OCI-LY7 (cell line): ENCODE results near the gene SLN. TPM values are rescaled to one million over a fixed set of nuclear protein-coding genes. Genes with fewer than 3 reads are reported as not detected.

Experiments used
- BruUV-seq: library from RNA; stranded (reverse); fragments of 400-500 nt; replicated peaks from 2 replicates; lab custom pipeline; 2021; lab: Mats Ljungman, UMichigan
- CTCF ChIA-PET: fragments of 300-600 bp; sonication (Branson Sonifier 250); formaldehyde crosslinking; loops from one replicate; lab custom pipeline; 2022; ENCODE audit warnings: antibody characterized with exemption; ENCODE audit not compliant: unreplicated experiment; lab: Charles Lee
- POLR2A ChIA-PET: fragments of 300-600 bp; sonication (Branson Sonifier 250); formaldehyde crosslinking; loops from one replicate; lab custom pipeline; 2022; ENCODE audit warnings: antibody characterized with exemption; lab: Charles Lee
- DNase-seq: peaks from one replicate; pipeline ENCODE4 v3.0.0-alpha.2; 2015; ENCODE audit warnings: low spot score
- H2AFZ ChIP-seq: fragments of 200-600 bp; sonication (generic), shearing (Covaris generic); 2 replicates; pipeline ENCODE4 v1.6.1; 2014; ENCODE audit warnings: mild to moderate bottlenecking, antibody characterized with exemption, low read length, moderate library complexity
- H3K27ac ChIP-seq: fragments of 200-600 bp; sonication (generic); 2 replicates; pipeline ENCODE4 v1.5.1; 2014; ENCODE audit warnings: mixed run types, low read depth, mild to moderate bottlenecking, moderate library complexity, low read length, inconsistent platforms; ENCODE audit not compliant: poor library complexity, severe bottlenecking
- H3K36me3 ChIP-seq: fragments of 200-600 bp; sonication (generic); 2 replicates; pipeline ENCODE4 v1.6.1; 2014; ENCODE audit warnings: mild to moderate bottlenecking, antibody characterized with exemption, low read length, moderate library complexity, mixed read lengths; ENCODE audit not compliant: insufficient read depth
- H3K4me1 ChIP-seq: fragments of 200-600 bp; sonication (generic); 2 replicates; pipeline ENCODE4 v1.5.1; 2014; ENCODE audit warnings: mild to moderate bottlenecking, low read length; ENCODE audit not compliant: insufficient read depth, poor library complexity, severe bottlenecking
- H3K4me2 ChIP-seq: fragments of 200-600 bp; sonication (generic); 2 replicates; pipeline ENCODE4 v1.6.1; 2014; ENCODE audit warnings: mild to moderate bottlenecking, low read length
- H3K4me3 ChIP-seq: fragments of 200-600 bp; sonication (generic); 2 replicates; pipeline ENCODE4 v1.5.1; 2014; ENCODE audit warnings: mild to moderate bottlenecking, low read depth, low read length; ENCODE audit not compliant: poor library complexity, severe bottlenecking
- H3K79me2 ChIP-seq: fragments of 200-600 bp; sonication (generic); 2 replicates; pipeline ENCODE4 v1.6.1; 2016; ENCODE audit warnings: low read depth, mild to moderate bottlenecking, low read length, moderate library complexity, mixed read lengths; ENCODE audit not compliant: insufficient read depth
- H3K9me2 ChIP-seq: fragments of 200-600 bp; sonication (generic); 2 replicates; pipeline ENCODE4 v1.6.1; 2016; ENCODE audit warnings: mild to moderate bottlenecking, low read length, mixed read lengths; ENCODE audit not compliant: insufficient read depth
- H3K9me3 ChIP-seq: fragments of 200-600 bp; sonication (generic); 2 replicates; pipeline ENCODE4 v1.6.1; 2014; ENCODE audit warnings: mild to moderate bottlenecking, mixed run types, low read length, mixed read lengths
- H4K20me1 ChIP-seq: fragments of 200-600 bp; sonication (generic); 2 replicates; pipeline ENCODE4 v1.6.1; 2014; ENCODE audit warnings: mild to moderate bottlenecking, antibody characterized with exemption, low read length, moderate library complexity, mixed read lengths; ENCODE audit not compliant: insufficient read depth
- CTCF ChIP-seq: fragments of 200-600 bp; sonication (generic); conservative IDR thresholded peaks from 2 replicates; pipeline ENCODE4 v1.5.1; 2014; ENCODE audit warnings: mild to moderate bottlenecking, antibody characterized with exemption, low read length, moderate library complexity, mixed read lengths
- EZH2phosphoT487 ChIP-seq: fragments of 200-600 bp; sonication (generic); IDR thresholded peaks from 2 replicates; pipeline ENCODE4 v1.6.1; 2018; ENCODE audit warnings: low read depth, borderline replicate concordance, mild to moderate bottlenecking, mixed run types, antibody characterized with exemption, low read length, moderate library complexity, mixed read lengths
- intact Hi-C: fragments of 100-400 bp; cut with micrococcal nuclease; formaldehyde crosslinking; loops from one replicate; pipeline ENCODE4 v1.10.0; 2022; ENCODE audit not compliant: unreplicated experiment
- total RNA-seq, 2 experiments: library from RNA; depleted of rRNA in 1 of 2; stranded (reverse); fragments of >200 nt in 1 of 2; shearing (Covaris generic) in 1 of 2; gene quantifications; 2 replicates each; pipeline ENCODE4 v1.2.3, GENCODE V29; 2014 to 2022

SLN gene
- total RNA-seq, 2 experiments from 2014 or later = not detected

GRCh38 chr11:107732689-107733051 is 20.8 kb upstream of the SLN start:
- CTCF ChIA-PET = no interaction called here
- Histone ChIP-seq H3K4me2 (no peak overlapping the region), H3K27ac (no peak overlapping the region), H2AFZ (no peak overlapping the region), H3K9me2 (no peaks in the 10 kb centered on the region), H3K36me3 (no peaks in the 10 kb centered on the region), H3K4me3 (no peak overlapping the region), H4K20me1 (no peaks in the 10 kb centered on the region), H3K9me3 (no peaks in the 10 kb centered on the region), H3K79me2 (no peaks in the 10 kb centered on the region), H3K4me1 (no peaks in the 10 kb centered on the region)
- no TSS peak for BruUV-seq
- POLR2A ChIA-PET = no interaction called here
- intact Hi-C loops = no loop called here
- TF ChIP-seq EZH2phosphoT487 (no peak), CTCF (no peak)
- DNase-seq = no peak

GRCh38 chr11:107731941-107732688 is 20.3 kb upstream of the SLN start:
- ChIA-PET CTCF (interaction anchor here (0.5 kb wide), 1 partner anchor 176 kb away, joined by 3 read pairs; no protein-coding TSS in a partner anchor), POLR2A (interaction anchor here (0.7 to 1.4 kb wide), 3 partner anchors 8 to 200 kb away, joined by 3 to 5 read pairs (median 3); no protein-coding TSS in a partner anchor)
- intact Hi-C loops = no loop called here
- H3K27ac ChIP-seq = no peak overlapping the region
- H4K20me1 ChIP-seq = no peaks in the 10 kb centered on the region
- BruUV-seq = no TSS peak
- H2AFZ ChIP-seq = no peak overlapping the region
- no peaks in the 10 kb centered on the region for H3K79me2 ChIP-seq
- no peak overlapping the region for H3K4me2 ChIP-seq
- H3K9me3 ChIP-seq = no peaks in the 10 kb centered on the region
- DNase-seq = no peak
- no peaks in the 10 kb centered on the region for H3K9me2 ChIP-seq
- H3K4me3 ChIP-seq = no peak overlapping the region
- no peaks in the 10 kb centered on the region for H3K36me3 ChIP-seq
- TF ChIP-seq CTCF = no peak
- no peak for TF ChIP-seq EZH2phosphoT487
- H3K4me1 ChIP-seq = no peaks in the 10 kb centered on the region

- intact Hi-C loops = no loop called here
- TF ChIP-seq EZH2phosphoT487 (no peak), CTCF (no peak)
- CTCF ChIA-PET = no interaction called here
- no peaks in the 10 kb centered on the region for H3K4me1 ChIP-seq
- H3K4me2 ChIP-seq = no peak overlapping the region
- H3K4me3 ChIP-seq = no peak overlapping the region
- H2AFZ ChIP-seq = no peak overlapping the region
- no peaks in the 10 kb centered on the region for H3K9me2 ChIP-seq
- H3K36me3 ChIP-seq = no peaks in the 10 kb centered on the region
- H4K20me1 ChIP-seq = no peaks in the 10 kb centered on the region
- no peak overlapping the region for H3K27ac ChIP-seq
- POLR2A ChIA-PET = interaction anchor here (0.5 kb wide), 1 partner anchor 797 kb away, joined by 4 read pairs; no protein-coding TSS in a partner anchor
- no TSS peak for BruUV-seq
- DNase-seq = no peak
- no peaks in the 10 kb centered on the region for H3K9me3 ChIP-seq
- H3K79me2 ChIP-seq = no peaks in the 10 kb centered on the region
These were observed 10.8 kb upstream of the SLN start for GRCh38 chr11:107722662-107723061.
